K562 (cell line): ENCODE results near the gene AMZ2. TPM values are rescaled to one million over a fixed set of nuclear protein-coding genes. Genes with fewer than 3 reads are reported as not detected.

Experiments used
- CHD7 ChIP-seq: fragments of 200-600 bp; sonication (generic); IDR thresholded peaks from one replicate; pipeline ENCODE4 v1.6.1; 2012; ENCODE audit warnings: mild to moderate bottlenecking, low read depth, low read length, inconsistent platforms
- CREB5 ChIP-seq: fragments of 250-450 bp; sonication (Bioruptor Pico); IDR thresholded peaks from 2 replicates; pipeline ENCODE4 v1.5.0; 2020; ENCODE audit warnings: mild to moderate bottlenecking
- KLF10 ChIP-seq: fragments of 250-450 bp; sonication (Bioruptor Pico); IDR thresholded peaks from 2 replicates; pipeline ENCODE4 v1.6.1; 2021; ENCODE audit warnings: matching md5 sums
- NR4A1 ChIP-seq, 2 experiments: fragments of 250-450 bp in 1 of 2; fragments of 450-650 bp in 1 of 2; sonication (Bioruptor Pico) in 1 of 2; IDR thresholded peaks; 2 replicates each; pipeline versions ENCODE4 v1.4.0 to v1.6.1; 2016 to 2020; ENCODE audit warnings: mild to moderate bottlenecking in 2 of 2, missing compliant biosample characterization in 1 of 2, missing genetic modification characterization in 1 of 2, moderate library complexity in 1 of 2
- PCBP2 ChIP-seq: fragments of 200-400 bp; formaldehyde crosslinking; IDR thresholded peaks from 2 replicates; pipeline ENCODE4 v1.6.1; 2018; ENCODE audit warnings: low read length, low read depth, mild to moderate bottlenecking, moderate library complexity; ENCODE audit not compliant: poor library complexity, severe bottlenecking
- POLR2H ChIP-seq: IDR thresholded peaks from 2 replicates; pipeline ENCODE4 v1.6.1; 2016; ENCODE audit warnings: missing genetic modification characterization, low read depth, mild to moderate bottlenecking, control low read depth, missing compliant biosample characterization, moderate library complexity
- SLC30A9 ChIP-seq: fragments of 250-450 bp; sonication (Bioruptor Pico); IDR thresholded peaks from 2 replicates; pipeline ENCODE4 v1.8.0; 2022; ENCODE audit warnings: mild to moderate bottlenecking, moderate library complexity
- ZNF668 ChIP-seq: fragments of 250-450 bp; sonication (Bioruptor Pico); IDR thresholded peaks from 2 replicates; pipeline ENCODE4 v1.8.0; 2022; ENCODE audit warnings: mild to moderate bottlenecking, inconsistent platforms
- ZNF766 ChIP-seq: fragments of 200-800 bp; sonication (Bioruptor generic); conservative IDR thresholded peaks from 2 replicates; pipeline ENCODE4 v1.6.1; 2016; ENCODE audit warnings: missing genetic modification characterization, missing compliant biosample characterization
- polyA plus RNA-seq, 8 experiments: library from polyadenylated mRNA; depleted of rRNA in 4 of 8; stranded (reverse) in 5 of 8; unstranded in 3 of 8; fragments of >200 nt; fragmentation: Nextera tagmentation in 2 of 8; fragmentation: Illumina TruSeq in 1 of 8; extraction: Ambion mirVana in 2 of 8; extraction: Trizol in 1 of 8; gene quantifications; 2 replicates each; pipeline versions ENCODE4 v1.2.1 to v1.2.3, GENCODE V29; 2011 to 2014; ENCODE audit warnings: inconsistent platforms in 1 of 8, missing spikeins in 1 of 8
- total RNA-seq, 7 experiments: library from RNA; depleted of rRNA in 6 of 7; stranded (reverse); fragments of >200 nt in 6 of 7; fragmentation: Illumina TruSeq in 2 of 7; extraction: Trizol in 2 of 7; gene quantifications; 2 replicates each; pipeline versions ENCODE4 v1.2.1 to v1.2.3, GENCODE V29; 2011 to 2021; ENCODE audit warnings: low replicate concordance in 1 of 7
- TF ChIP-seq, protein P1 (sequence below): fragments of 450-650 bp; conservative IDR thresholded peaks from 2 replicates; pipeline ENCODE4 v1.6.1; 2016; ENCODE audit warnings: missing genetic modification characterization, low read depth, mild to moderate bottlenecking, control low read depth, missing compliant biosample characterization
- TF ChIP-seq, protein P2 (sequence below): fragments of 450-650 bp; formaldehyde crosslinking; conservative IDR thresholded peaks from 2 replicates; pipeline ENCODE4 v1.4.0; 2022; ENCODE audit warnings: mild to moderate bottlenecking, missing genetic modification characterization

AMZ2 gene
- total and polyA plus RNA-seq, 9 of the 15 experiments (the other 6 are each of a cell fraction or from before 2014, with no cell fraction given): 22.6 to 92.2 (median 52.6) TPM

DNA sequence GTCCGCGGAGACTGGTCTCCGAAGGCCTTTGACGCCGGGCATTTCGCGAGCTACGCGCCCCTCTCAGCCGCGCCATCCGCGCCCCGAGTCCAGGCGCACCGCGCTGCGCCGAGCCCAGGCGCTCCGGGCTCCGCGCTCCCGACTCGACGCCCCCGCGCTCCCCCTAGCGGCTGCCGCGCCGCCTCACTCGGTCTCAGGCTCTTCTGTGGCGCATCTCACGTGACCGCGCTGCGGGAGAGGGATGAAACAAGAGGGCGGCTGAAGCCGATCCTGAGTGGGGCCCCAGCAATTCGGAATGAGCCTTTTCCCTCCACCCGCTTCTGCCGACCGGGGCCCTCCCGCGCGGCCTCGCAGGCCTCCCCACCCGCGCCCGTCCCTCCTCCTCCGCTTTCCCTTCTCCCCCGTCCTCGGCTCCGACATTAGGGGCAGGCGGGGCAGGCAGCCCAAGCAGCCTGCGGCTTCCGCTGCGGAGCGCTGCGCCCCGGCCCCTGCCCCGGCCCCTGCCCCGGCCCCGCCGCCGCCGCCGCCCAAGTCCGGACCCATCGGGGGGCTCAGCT, 42.5 kb upstream of the AMZ2 start (continued):
- TF ChIP-seq, protein P1, sequence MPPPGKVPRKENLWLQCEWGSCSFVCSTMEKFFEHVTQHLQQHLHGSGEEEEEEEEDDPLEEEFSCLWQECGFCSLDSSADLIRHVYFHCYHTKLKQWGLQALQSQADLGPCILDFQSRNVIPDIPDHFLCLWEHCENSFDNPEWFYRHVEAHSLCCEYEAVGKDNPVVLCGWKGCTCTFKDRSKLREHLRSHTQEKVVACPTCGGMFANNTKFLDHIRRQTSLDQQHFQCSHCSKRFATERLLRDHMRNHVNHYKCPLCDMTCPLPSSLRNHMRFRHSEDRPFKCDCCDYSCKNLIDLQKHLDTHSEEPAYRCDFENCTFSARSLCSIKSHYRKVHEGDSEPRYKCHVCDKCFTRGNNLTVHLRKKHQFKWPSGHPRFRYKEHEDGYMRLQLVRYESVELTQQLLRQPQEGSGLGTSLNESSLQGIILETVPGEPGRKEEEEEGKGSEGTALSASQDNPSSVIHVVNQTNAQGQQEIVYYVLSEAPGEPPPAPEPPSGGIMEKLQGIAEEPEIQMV (tag): no peak
- no peak for TF ChIP-seq CHD7
- no peak for TF ChIP-seq SLC30A9
- TF ChIP-seq, protein P2, sequence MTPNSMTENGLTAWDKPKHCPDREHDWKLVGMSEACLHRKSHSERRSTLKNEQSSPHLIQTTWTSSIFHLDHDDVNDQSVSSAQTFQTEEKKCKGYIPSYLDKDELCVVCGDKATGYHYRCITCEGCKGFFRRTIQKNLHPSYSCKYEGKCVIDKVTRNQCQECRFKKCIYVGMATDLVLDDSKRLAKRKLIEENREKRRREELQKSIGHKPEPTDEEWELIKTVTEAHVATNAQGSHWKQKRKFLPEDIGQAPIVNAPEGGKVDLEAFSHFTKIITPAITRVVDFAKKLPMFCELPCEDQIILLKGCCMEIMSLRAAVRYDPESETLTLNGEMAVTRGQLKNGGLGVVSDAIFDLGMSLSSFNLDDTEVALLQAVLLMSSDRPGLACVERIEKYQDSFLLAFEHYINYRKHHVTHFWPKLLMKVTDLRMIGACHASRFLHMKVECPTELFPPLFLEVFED: no peak
- TF ChIP-seq POLR2H (tag): no peak
- TF ChIP-seq CREB5: no peak
- no peak for TF ChIP-seq PCBP2
- TF ChIP-seq KLF10 (CRISPR knock-in tag): no peak
- no peak for TF ChIP-seq NR4A1 (CRISPR knock-in tag; IDR thresholded peaks at IDR 0.05)
- no peak for TF ChIP-seq NR4A1 (tag; IDR thresholded peaks at IDR 0.05)
- TF ChIP-seq ZNF766: no peak
- no peak for TF ChIP-seq ZNF668
